ENCODE measurements around the gene NDUFS7. TPM values are rescaled to one million over a fixed set of nuclear protein-coding genes. Genes with fewer than 3 reads are reported as not detected.

Gene NDUFS7
- total and polyA plus RNA-seq, 10 of the 15 experiments (the other 5 are each of a cell fraction or from before 2014, with no cell fraction given), result 5.1 to 282 (median 92.9) TPM

GRCh38 chr19:1421958-1422305 lies 38.2 kb downstream of the NDUFS7 start:
- 88% methylated on average over 21 of the region's 22 CpGs for WGBS (ENCODE audit: insufficient coverage, insufficient replicate concordance, low lambda C conversion rate, missing lambda C conversion rate)
- no peak for DNase-seq (ENCODE audit: low read depth, low spot score)
- POLR2A ChIA-PET, result no interaction called here

GRCh38 chr19:1422360-1422759 lies 38.7 kb downstream of the NDUFS7 start:
- intact Hi-C loops (cut with micrococcal nuclease; ENCODE audit: unreplicated experiment), result no loop called here
- ChIA-PET SMC1A (ENCODE audit: uncharacterized antibody, unreplicated experiment) (no interaction called here), POLR2A (no interaction called here), RAD21 (ENCODE audit: unreplicated experiment) (no interaction called here), CTCF (no interaction called here)
- Histone ChIP-seq H3K36me3 (ENCODE audit: control insufficient read depth in 2 of 2, insufficient read depth in 2 of 2, low read length in 1 of 2) (peaks cover 23 to 59% of the 10 kb centered on the region in 2 experiments; a peak in 3 of 4 replicates), H3K4me2 (ENCODE audit: control insufficient read depth, insufficient read depth) (no peak overlapping the region), H3K4me3 (no peak overlapping the region), H3K27ac (ENCODE audit: control insufficient read depth, insufficient read depth) (no peak overlapping the region), H3K79me2 (ENCODE audit: control insufficient read depth, insufficient read depth, low read length) (peaks cover 9% of the 10 kb centered on the region), H3K9ac (ENCODE audit: control insufficient read depth, insufficient read depth, low read length) (no peak overlapping the region), H4K20me1 (ENCODE audit: control insufficient read depth, insufficient read depth) (no peaks in the 10 kb centered on the region), H2AFZ (ENCODE audit: control insufficient read depth, low read depth, low read length) (no peak overlapping the region), H3K27me3 (replicated peaks in 1 of 2; ENCODE audit: control insufficient read depth in 2 of 2, insufficient read depth in 2 of 2, low read length in 1 of 2) (no peaks in the 10 kb centered on the region), H3K4me1 (ENCODE audit: control insufficient read depth, insufficient read depth, low read length) (no peaks in the 10 kb centered on the region), H3K9me3 (replicated peaks; ENCODE audit: control insufficient read depth, insufficient read depth, low read length) (no peaks in the 10 kb centered on the region)
- 92% methylated on average over 16 of the region's 16 CpGs for WGBS (ENCODE audit: insufficient coverage, insufficient replicate concordance, low lambda C conversion rate, missing lambda C conversion rate)
- BruUV-seq (replicated peaks), result no TSS peak
- in situ Hi-C loops (cut with MboI), result no loop called here
- no peak for ATAC-seq
- no peak for DNase-seq (ENCODE audit: low read depth, low spot score)
- FAIRE-seq, result no peak
- TF ChIP-seq RAD51 (IDR thresholded peaks at IDR 0.05) (no peak), USF2 (IDR thresholded peaks at IDR 0.05; ENCODE audit: borderline replicate concordance, low read depth, low read length) (no peak), ZZZ3 (IDR thresholded peaks at IDR 0.05; ENCODE audit: control insufficient read depth, insufficient read length, low read depth) (no peak), POLR2A (IDR thresholded peaks at IDR 0.05; ENCODE audit: low read depth, low read length) (no peak), RFX5 (IDR thresholded peaks at IDR 0.05; ENCODE audit: low read depth, low read length) (no peak), CUX1 (IDR thresholded peaks at IDR 0.05; ENCODE audit: insufficient replicate concordance, low read depth, low read length) (no peak), YY1 (IDR thresholded peaks at IDR 0.05; ENCODE audit: low read depth, low read length) (no peak), ZNF24 (IDR thresholded peaks at IDR 0.05) (no peak), SIX5 (IDR thresholded peaks at IDR 0.05; ENCODE audit: low read depth, low read length, severe bottlenecking) (no peak), MXI1 (IDR thresholded peaks at IDR 0.05; ENCODE audit: low read depth, low read length) (no peak)

More at GRCh38 chr19:1421958-1422305, 38.2 kb downstream of the NDUFS7 start:
- BruUV-seq (replicated peaks), result no TSS peak
- Histone ChIP-seq H2AFZ (ENCODE audit: control insufficient read depth, low read depth, low read length) (no peak overlapping the region), H3K27ac (ENCODE audit: control insufficient read depth, insufficient read depth) (no peak overlapping the region), H3K36me3 (ENCODE audit: control insufficient read depth in 2 of 2, insufficient read depth in 2 of 2, low read length in 1 of 2) (peaks cover 26 to 57% of the 10 kb centered on the region in 2 experiments; a peak in 3 of 4 replicates), H3K4me1 (ENCODE audit: control insufficient read depth, insufficient read depth, low read length) (no peaks in the 10 kb centered on the region), H3K4me3 (no peak overlapping the region), H3K9ac (ENCODE audit: control insufficient read depth, insufficient read depth, low read length) (no peak overlapping the region), H3K79me2 (ENCODE audit: control insufficient read depth, insufficient read depth, low read length) (peaks cover 14% of the 10 kb centered on the region), H3K9me3 (replicated peaks; ENCODE audit: control insufficient read depth, insufficient read depth, low read length) (no peaks in the 10 kb centered on the region), H3K4me2 (ENCODE audit: control insufficient read depth, insufficient read depth) (no peak overlapping the region), H4K20me1 (ENCODE audit: control insufficient read depth, insufficient read depth) (no peaks in the 10 kb centered on the region; the same call in 1 of the 2 replicates), H3K27me3 (replicated peaks in 1 of 2; ENCODE audit: control insufficient read depth in 2 of 2, insufficient read depth in 2 of 2, low read length in 1 of 2) (no peaks in the 10 kb centered on the region)
- intact Hi-C loops (cut with micrococcal nuclease; ENCODE audit: unreplicated experiment), result no loop called here
- CTCF ChIA-PET, result no interaction called here
- ATAC-seq (no peak), FAIRE-seq (no peak)
- no peak for TF ChIP-seq BACH1 (IDR thresholded peaks at IDR 0.05; ENCODE audit: borderline replicate concordance)
- TF ChIP-seq POLR2AphosphoS2 (IDR thresholded peaks at IDR 0.05; ENCODE audit: low read depth, low read length), result no peak
- no peak for TF ChIP-seq FOXM1 (IDR thresholded peaks at IDR 0.05; ENCODE audit: low read depth, low read length)
- no peak for TF ChIP-seq STAT1 (conservative IDR thresholded peaks at IDR 0.05)
- TF ChIP-seq DPF2 (IDR thresholded peaks at IDR 0.05), result no peak
- no peak for TF ChIP-seq EP300 (IDR thresholded peaks at IDR 0.05; ENCODE audit: borderline replicate concordance in 1 of 2, control insufficient read depth in 1 of 2, low read depth in 2 of 2, low read length in 2 of 2)
- no peak for TF ChIP-seq BHLHE40 (IDR thresholded peaks at IDR 0.05; ENCODE audit: borderline replicate concordance in 1 of 2, low read depth in 2 of 2, low read length in 1 of 2)
- TF ChIP-seq RB1 (IDR thresholded peaks at IDR 0.05; ENCODE audit: borderline replicate concordance), result no peak
- no peak for TF ChIP-seq RELA (IDR thresholded peaks at IDR 0.05; ENCODE audit: borderline replicate concordance, partially characterized antibody)
- TF ChIP-seq ZZZ3 (IDR thresholded peaks at IDR 0.05; ENCODE audit: control insufficient read depth, insufficient read length, low read depth), result no peak
- RAD21 ChIA-PET (ENCODE audit: unreplicated experiment), result no interaction called here
- in situ Hi-C loops (cut with MboI), result no loop called here
- SMC1A ChIA-PET (ENCODE audit: uncharacterized antibody, unreplicated experiment), result no interaction called here

Data from GM12878 (cell line).